Mesangial cell (primary cell): ENCODE measurements around the gene TAS1R3. TPM values are rescaled to one million over a fixed set of nuclear protein-coding genes. Genes with fewer than 3 reads are reported as not detected.

ENCODE experiments used
- total RNA-seq: library from RNA; depleted of rRNA; stranded (reverse); fragments of >200 nt; gene quantifications from 2 replicates; pipeline ENCODE4 v1.2.3, GENCODE V29; 2015

TAS1R3 gene
- not detected in 2 replicates for total RNA-seq

GRCh38 chr1:1331068-1331965 lies at the start of gene TAS1R3:
Gene TAS1R3, plus strand, starts transcription at chr1:1331280. Its CDS starts 66 bp downstream, at chr1:1331346.

GRCh38 chr1:1307923-1308755 lies 22.9 kb upstream of the TAS1R3 start, which contains the start of the genes ACAP3 and PUSL1:
Gene ACAP3, minus strand, starts transcription at chr1:1307930. Its CDS starts 115 bp downstream, at chr1:1307815.
Gene PUSL1, plus strand, starts transcription at chr1:1308597. Its CDS starts 47 bp downstream, at chr1:1308644.

GRCh38 chr1:1324524-1325287 lies 6.4 kb upstream of the TAS1R3 start, which contains the start of the genes CPTP and INTS11:
Gene CPTP, plus strand, starts transcription at chr1:1324802. Its CDS starts 2,109 bp downstream, at chr1:1326911.
Gene INTS11, minus strand, starts transcription at chr1:1324660. Its CDS starts 52 bp downstream, at chr1:1324608.

GRCh38 chr1:1349256-1350012 lies 18.4 kb downstream of the TAS1R3 start, which contains the start of gene DVL1:
Gene DVL1, minus strand, starts transcription at chr1:1349418. Its CDS starts 353 bp downstream, at chr1:1349065.

GRCh38 chr1:1358433-1359271 lies 27.6 kb downstream of the TAS1R3 start, which contains the start of gene MXRA8:
Gene MXRA8, minus strand, starts transcription at chr1:1358555. Its CDS starts 51 bp downstream, at chr1:1358504.

GRCh38 chr1:1374929-1375662 lies 44.0 kb downstream of the TAS1R3 start, which contains the start of gene AURKAIP1:
Gene AURKAIP1, minus strand, starts transcription at chr1:1375207. Its CDS starts 451 bp downstream, at chr1:1374756.

Other genes with a start within 250 kb of the TAS1R3 start
- gene C1orf159, start 215.2 kb upstream of the TAS1R3 start, total RNA-seq = 15.5 and 25.9 TPM in 2 replicates
- gene TTLL10, start 157.4 kb upstream of the TAS1R3 start, total RNA-seq = not detected in 2 replicates
- 5.1 and 35.4 TPM in 2 replicates for gene TNFRSF18, start 124.7 kb upstream of the TAS1R3 start, total RNA-seq
- 1.8 and 3.4 TPM in 2 replicates for gene TNFRSF4, start 117.1 kb upstream of the TAS1R3 start, total RNA-seq
- 154 and 222 TPM in 2 replicates for gene SDF4, start 99.3 kb upstream of the TAS1R3 start, total RNA-seq
- gene B3GALT6, start 99.0 kb upstream of the TAS1R3 start, total RNA-seq = 32.6 and 41.5 TPM in 2 replicates
- gene C1QTNF12, start 84.6 kb upstream of the TAS1R3 start, total RNA-seq = 1.3 and 8.0 TPM in 2 replicates
- 70.2 and 91.9 TPM in 2 replicates for gene UBE2J2, start 57.4 kb upstream of the TAS1R3 start, total RNA-seq
- gene SCNN1D, start 50.8 kb upstream of the TAS1R3 start, total RNA-seq = 0.33 and 2.3 TPM in 2 replicates
- gene ACAP3, start 23.4 kb upstream of the TAS1R3 start, total RNA-seq = 33.6 and 49.2 TPM in 2 replicates
- gene PUSL1, start 22.7 kb upstream of the TAS1R3 start, total RNA-seq = 51.6 and 68.0 TPM in 2 replicates
- 114 and 130 TPM in 2 replicates for gene INTS11, start 6.6 kb upstream of the TAS1R3 start, total RNA-seq
- 38.5 and 46.4 TPM in 2 replicates for gene CPTP, start 6.5 kb upstream of the TAS1R3 start, total RNA-seq
- gene DVL1, start 18.1 kb downstream of the TAS1R3 start, total RNA-seq = 78.8 and 134 TPM in 2 replicates
- gene MXRA8, start 27.3 kb downstream of the TAS1R3 start, total RNA-seq = 154 and 651 TPM in 2 replicates
- 157 and 250 TPM in 2 replicates for gene AURKAIP1, start 43.9 kb downstream of the TAS1R3 start, total RNA-seq
- 40.6 and 111 TPM in 2 replicates for gene CCNL2, start 68.1 kb downstream of the TAS1R3 start, total RNA-seq
- 109 and 174 TPM in 2 replicates for gene MRPL20, start 76.0 kb downstream of the TAS1R3 start, total RNA-seq
- gene ANKRD65, start 90.0 kb downstream of the TAS1R3 start, total RNA-seq = 0.76 and 1.5 TPM in 2 replicates
- gene VWA1, start 104.4 kb downstream of the TAS1R3 start, total RNA-seq = 25.4 and 90.9 TPM in 2 replicates
- 1.1 and 1.6 TPM in 2 replicates for gene ATAD3C, start 118.4 kb downstream of the TAS1R3 start, total RNA-seq
- gene ATAD3B, start 140.5 kb downstream of the TAS1R3 start, total RNA-seq = 14.5 and 64.5 TPM in 2 replicates
- 42.3 and 107 TPM in 2 replicates for gene ATAD3A, start 180.9 kb downstream of the TAS1R3 start, total RNA-seq
- gene TMEM240, start 209.3 kb downstream of the TAS1R3 start, total RNA-seq = 1.8 and 3.8 TPM in 2 replicates
- gene SSU72, start 243.6 kb downstream of the TAS1R3 start, total RNA-seq = 78.1 and 105 TPM in 2 replicates